ENCODE data around the gene ADAMTSL1.

GRCh38 chr9:18721995-18722310 lies 248.0 kb downstream of the ADAMTSL1 start:
- no peak for TF ChIP-seq CTCF (IDR thresholded peaks at IDR 0.05; ENCODE audit: insufficient read depth, low read depth, low read length)
- no peak for TF ChIP-seq EZH2 (IDR thresholded peaks at IDR 0.05; ENCODE audit: insufficient read depth, low read length)

Data from astrocyte (in vitro differentiated cells and primary cell).